Right kidney (tissue), 1 donor: ENCODE measurements around the gene EYS.
"Not testable (repeated sequence)": the region's sequence is repeated elsewhere in the genome, so short reads cannot be mapped to it uniquely, and the experiment has no call there.

ENCODE experiments used
- DNase-seq: peaks from one replicate; pipeline ENCODE4 v3.0.0-alpha.2; 2016

Gene EYS

GRCh38 chr6:64113704-64114103 is 1593.3 kb downstream of the EYS start:
- DNase-seq: no peak

- no peak for DNase-seq
These were observed 1603.0 kb downstream of the EYS start for GRCh38 chr6:64104051-64104450.

GRCh38 chr6:64103480-64103879 is 1603.5 kb downstream of the EYS start:
- no peak for DNase-seq

- DNase-seq: no peak
These were observed 1606.2 kb downstream of the EYS start for GRCh38 chr6:64100702-64101303.

- DNase-seq: no peak
These were observed 1616.7 kb downstream of the EYS start for GRCh38 chr6:64090352-64090751.

- DNase-seq: no peak
These were observed 1621.9 kb downstream of the EYS start for GRCh38 chr6:64085126-64085525.

GRCh38 chr6:64084185-64084663 is 1622.8 kb downstream of the EYS start:
- no peak for DNase-seq

- no peak for DNase-seq
These were observed 1623.8 kb downstream of the EYS start for GRCh38 chr6:64083261-64083660.

- DNase-seq: no peak
These were observed 1625.6 kb downstream of the EYS start for GRCh38 chr6:64081453-64081852.

GRCh38 chr6:64074981-64075380 is 1632.0 kb downstream of the EYS start:
- no peak for DNase-seq

GRCh38 chr6:64072686-64073085 is 1634.3 kb downstream of the EYS start:
- DNase-seq: no peak

- no peak for DNase-seq
These were observed 1642.1 kb downstream of the EYS start for GRCh38 chr6:64064919-64065318.

GRCh38 chr6:64062960-64063683 is 1643.9 kb downstream of the EYS start:
- DNase-seq: no peak

GRCh38 chr6:64054861-64055260 is 1652.2 kb downstream of the EYS start:
- no peak for DNase-seq

- DNase-seq: no peak
These were observed 1656.4 kb downstream of the EYS start for GRCh38 chr6:64050590-64050989.

GRCh38 chr6:64049736-64050135 is 1657.3 kb downstream of the EYS start:
- DNase-seq: no peak

- DNase-seq: no peak
These were observed 1660.2 kb downstream of the EYS start for GRCh38 chr6:64046746-64047208.

GRCh38 chr6:64041373-64041772 is 1665.7 kb downstream of the EYS start:
- no peak for DNase-seq

GRCh38 chr6:64040113-64040512 is 1666.9 kb downstream of the EYS start:
- no peak for DNase-seq

GRCh38 chr6:64037427-64037826 is 1669.6 kb downstream of the EYS start:
- no peak for DNase-seq

GRCh38 chr6:64034910-64035655 is 1671.9 kb downstream of the EYS start:
- DNase-seq: no peak

GRCh38 chr6:64034291-64034690 is 1672.7 kb downstream of the EYS start:
- no peak for DNase-seq

- not testable (repeated sequence) for DNase-seq
These were observed 1675.9 kb downstream of the EYS start for GRCh38 chr6:64030950-64031618.
